ENCODE data around the gene STK32C.

STK32C gene

DNA sequence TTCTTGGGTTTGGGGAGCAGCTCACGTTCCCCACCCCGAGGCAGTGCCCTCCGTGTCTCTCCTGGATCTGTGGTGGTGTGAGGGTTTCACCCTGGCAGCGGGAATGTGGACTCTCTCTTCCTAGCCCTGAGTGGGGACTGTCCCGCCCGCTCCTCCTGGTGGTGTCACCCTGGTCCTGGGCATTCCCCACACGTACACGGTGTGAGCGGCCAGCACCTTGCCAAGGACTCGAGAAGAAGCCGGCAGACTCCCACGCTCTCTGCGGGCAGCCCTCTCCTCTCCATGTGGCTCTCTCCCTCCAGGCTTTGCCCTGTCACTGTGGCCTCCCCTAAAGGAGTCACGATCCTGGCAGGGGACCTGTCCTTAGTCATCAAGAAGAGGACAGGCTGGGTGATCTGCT lies 97.0 kb downstream of the STK32C start:
- peaks cover 23% of the 10 kb centered on the region for H3K36me3 Mint-ChIP-seq (ENCODE audit: low read depth)
- peaks cover 34% of the 10 kb centered on the region for H3K9me3 Mint-ChIP-seq
- peaks cover 7% of the 10 kb centered on the region for H3K27me3 Mint-ChIP-seq (ENCODE audit: low read depth, poor library complexity)
- H3K27ac Mint-ChIP-seq: no peak overlapping the region
- H3K4me3 Mint-ChIP-seq: no peak overlapping the region
- TF ChIP-seq, protein P1, sequence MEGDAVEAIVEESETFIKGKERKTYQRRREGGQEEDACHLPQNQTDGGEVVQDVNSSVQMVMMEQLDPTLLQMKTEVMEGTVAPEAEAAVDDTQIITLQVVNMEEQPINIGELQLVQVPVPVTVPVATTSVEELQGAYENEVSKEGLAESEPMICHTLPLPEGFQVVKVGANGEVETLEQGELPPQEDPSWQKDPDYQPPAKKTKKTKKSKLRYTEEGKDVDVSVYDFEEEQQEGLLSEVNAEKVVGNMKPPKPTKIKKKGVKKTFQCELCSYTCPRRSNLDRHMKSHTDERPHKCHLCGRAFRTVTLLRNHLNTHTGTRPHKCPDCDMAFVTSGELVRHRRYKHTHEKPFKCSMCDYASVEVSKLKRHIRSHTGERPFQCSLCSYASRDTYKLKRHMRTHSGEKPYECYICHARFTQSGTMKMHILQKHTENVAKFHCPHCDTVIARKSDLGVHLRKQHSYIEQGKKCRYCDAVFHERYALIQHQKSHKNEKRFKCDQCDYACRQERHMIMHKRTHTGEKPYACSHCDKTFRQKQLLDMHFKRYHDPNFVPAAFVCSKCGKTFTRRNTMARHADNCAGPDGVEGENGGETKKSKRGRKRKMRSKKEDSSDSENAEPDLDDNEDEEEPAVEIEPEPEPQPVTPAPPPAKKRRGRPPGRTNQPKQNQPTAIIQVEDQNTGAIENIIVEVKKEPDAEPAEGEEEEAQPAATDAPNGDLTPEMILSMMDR (IDR thresholded peaks at IDR 0.05): no peak
- DNase-seq: no peak
- H3K4me1 Mint-ChIP-seq: no peaks in the 10 kb centered on the region

DNA sequence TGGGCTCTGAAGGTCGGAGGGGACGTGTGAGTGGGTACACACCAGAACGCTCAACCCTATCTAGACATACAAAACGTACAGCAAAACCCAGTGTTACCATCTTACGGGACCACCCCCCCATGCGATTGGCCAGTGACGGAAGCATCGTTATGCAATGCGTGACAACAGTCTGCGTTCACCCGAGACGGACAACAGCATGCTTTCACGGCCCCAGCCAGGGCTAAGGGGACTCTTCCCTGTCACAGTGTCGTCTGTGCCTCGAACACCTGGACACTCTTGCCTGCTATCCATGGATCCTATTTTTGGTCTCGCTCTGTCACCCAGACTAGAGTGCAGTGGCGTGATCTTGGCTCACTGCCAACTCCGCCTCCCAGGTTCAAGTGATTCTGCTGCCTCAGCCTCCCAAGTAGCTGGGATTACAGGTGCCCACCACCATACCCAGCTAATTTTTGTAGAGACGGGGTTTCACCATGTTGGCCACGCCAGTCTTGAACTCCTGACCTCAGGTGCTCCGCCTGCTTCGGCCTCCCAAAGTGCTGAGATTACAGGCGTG lies 97.7 kb downstream of the STK32C start:
- H3K27me3 Mint-ChIP-seq (ENCODE audit: low read depth, poor library complexity): peaks cover 7% of the 10 kb centered on the region
- H3K4me1 Mint-ChIP-seq: no peaks in the 10 kb centered on the region
- H3K27ac Mint-ChIP-seq: no peak overlapping the region
- peaks cover 26% of the 10 kb centered on the region for H3K9me3 Mint-ChIP-seq
- no peak for DNase-seq
- H3K4me3 Mint-ChIP-seq: no peak overlapping the region
- H3K36me3 Mint-ChIP-seq (ENCODE audit: low read depth): peaks cover 16% of the 10 kb centered on the region
- TF ChIP-seq, protein P1 (IDR thresholded peaks at IDR 0.05): no peak

DNA sequence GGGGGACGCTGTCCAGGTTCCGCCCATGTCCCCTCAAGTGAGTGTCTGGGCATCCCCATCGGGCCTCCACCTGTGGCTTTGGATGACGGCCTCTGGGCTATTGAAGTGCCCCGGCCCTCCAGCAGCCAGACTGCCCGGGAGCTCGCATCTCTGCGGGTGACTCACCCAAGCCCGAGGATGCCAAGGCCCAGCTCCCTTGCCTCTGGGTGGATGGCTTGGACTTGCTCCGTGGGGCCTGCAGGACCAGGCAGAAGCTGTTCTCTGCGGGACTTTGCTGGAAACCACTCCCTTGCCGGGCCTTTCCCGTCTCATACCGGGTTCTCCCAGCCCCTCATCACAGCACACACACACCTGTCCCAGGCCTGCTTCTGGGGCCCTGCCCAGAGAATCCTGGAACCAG lies 98.6 kb downstream of the STK32C start:
- Mint-ChIP-seq H3K9me3 (peaks cover 17% of the 10 kb centered on the region), H3K36me3 (ENCODE audit: low read depth) (peaks cover 16% of the 10 kb centered on the region), H3K27me3 (ENCODE audit: low read depth, poor library complexity) (peaks cover 7% of the 10 kb centered on the region), H3K4me1 (no peaks in the 10 kb centered on the region), H3K27ac (no peak overlapping the region), H3K4me3 (no peak overlapping the region)
- TF ChIP-seq, protein P1 (IDR thresholded peaks at IDR 0.05): no peak
- no peak for DNase-seq

DNA sequence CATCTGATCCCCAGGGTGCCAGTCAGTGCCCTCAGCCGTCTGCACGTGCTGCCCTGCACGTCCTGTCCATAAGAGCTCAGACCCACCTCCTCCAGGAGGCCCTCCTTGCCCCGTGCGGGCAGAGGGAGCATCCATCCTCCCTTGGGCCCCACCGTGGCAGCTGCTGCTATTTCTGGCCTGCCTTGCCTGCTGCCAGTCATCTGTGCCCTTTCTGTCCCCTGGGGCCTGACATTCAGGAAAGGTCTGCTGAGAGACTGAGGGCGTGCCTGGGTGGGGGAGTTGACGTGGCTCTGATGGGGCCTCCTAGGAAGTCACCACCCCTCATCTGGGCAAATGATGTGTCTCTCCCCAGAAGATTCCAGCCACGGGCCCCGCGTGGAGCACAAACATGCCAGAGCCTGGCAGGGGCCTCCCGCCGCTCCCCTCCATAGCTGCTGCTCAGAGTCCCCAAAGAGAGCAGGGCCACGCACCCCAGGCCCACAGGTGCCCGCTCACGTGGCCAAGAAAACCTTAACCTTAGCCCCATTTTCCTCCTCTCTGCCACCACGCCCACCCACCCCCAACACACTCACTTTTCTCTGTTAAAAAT lies 99.2 kb downstream of the STK32C start:
- H3K4me1 Mint-ChIP-seq: no peaks in the 10 kb centered on the region
- peaks cover 12% of the 10 kb centered on the region for H3K36me3 Mint-ChIP-seq (ENCODE audit: low read depth)
- TF ChIP-seq, protein P1 (IDR thresholded peaks at IDR 0.05): no peak
- H3K27ac Mint-ChIP-seq: no peak overlapping the region
- DNase-seq: no peak
- peaks cover 7% of the 10 kb centered on the region for H3K27me3 Mint-ChIP-seq (ENCODE audit: low read depth, poor library complexity)
- no peak overlapping the region for H3K4me3 Mint-ChIP-seq
- H3K9me3 Mint-ChIP-seq: peaks cover 11% of the 10 kb centered on the region

DNA sequence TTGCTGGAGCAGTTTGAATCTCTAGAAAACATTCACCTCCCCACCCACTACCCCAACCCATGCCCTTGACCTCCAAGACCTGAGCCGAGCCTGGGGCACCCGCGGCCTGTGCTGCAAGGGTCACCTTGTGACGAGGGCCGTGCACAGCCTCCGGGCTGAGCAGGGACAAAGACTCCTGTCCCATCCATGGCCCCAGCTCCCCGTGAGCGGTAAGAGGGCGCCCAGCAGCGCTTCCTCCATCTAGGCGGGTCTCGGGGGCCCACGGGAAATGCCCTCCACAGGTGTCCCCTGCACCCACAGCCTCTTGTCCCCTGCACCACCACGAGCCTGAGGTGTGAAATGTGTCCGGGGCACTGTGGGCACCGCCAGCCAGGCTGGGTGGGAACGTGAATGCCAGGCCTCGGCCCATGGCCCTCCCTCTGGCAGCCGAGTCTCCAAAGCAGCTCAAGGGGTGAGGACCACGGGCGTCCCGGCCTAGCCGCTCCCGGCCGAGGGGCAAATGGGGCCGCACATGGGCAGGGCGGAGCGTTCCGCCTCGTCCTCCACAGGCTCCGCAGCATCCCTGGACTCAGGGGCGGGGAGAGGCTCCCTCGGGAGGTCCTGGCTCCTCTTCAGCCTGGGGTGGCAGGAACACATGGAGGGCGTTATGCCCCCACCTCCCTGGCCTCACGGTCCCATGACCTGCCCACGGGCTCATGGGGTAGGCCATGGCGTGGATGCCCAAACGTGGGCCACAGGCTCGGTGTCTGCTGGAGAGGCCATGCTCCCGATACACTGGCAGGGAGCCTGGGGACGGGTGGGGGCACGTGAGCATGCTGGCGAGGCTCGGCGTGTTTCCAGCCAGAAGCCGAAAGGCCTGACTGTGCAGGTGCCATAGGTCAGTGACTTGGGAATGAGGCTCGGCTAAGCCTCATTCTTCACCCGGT lies 100.0 kb downstream of the STK32C start:
- Mint-ChIP-seq H3K9me3 (peaks cover 5% of the 10 kb centered on the region), H3K4me3 (no peak overlapping the region), H3K27me3 (ENCODE audit: low read depth, poor library complexity) (peaks cover 3% of the 10 kb centered on the region), H3K4me1 (no peaks in the 10 kb centered on the region), H3K36me3 (ENCODE audit: low read depth) (peaks cover 8% of the 10 kb centered on the region), H3K27ac (no peak overlapping the region)
- TF ChIP-seq, protein P1 (IDR thresholded peaks at IDR 0.05): no peak
- no peak for DNase-seq

Measured in nephron progenitor cell (in vitro differentiated cells).